ENCODE results near the gene FN3K.

DNA sequence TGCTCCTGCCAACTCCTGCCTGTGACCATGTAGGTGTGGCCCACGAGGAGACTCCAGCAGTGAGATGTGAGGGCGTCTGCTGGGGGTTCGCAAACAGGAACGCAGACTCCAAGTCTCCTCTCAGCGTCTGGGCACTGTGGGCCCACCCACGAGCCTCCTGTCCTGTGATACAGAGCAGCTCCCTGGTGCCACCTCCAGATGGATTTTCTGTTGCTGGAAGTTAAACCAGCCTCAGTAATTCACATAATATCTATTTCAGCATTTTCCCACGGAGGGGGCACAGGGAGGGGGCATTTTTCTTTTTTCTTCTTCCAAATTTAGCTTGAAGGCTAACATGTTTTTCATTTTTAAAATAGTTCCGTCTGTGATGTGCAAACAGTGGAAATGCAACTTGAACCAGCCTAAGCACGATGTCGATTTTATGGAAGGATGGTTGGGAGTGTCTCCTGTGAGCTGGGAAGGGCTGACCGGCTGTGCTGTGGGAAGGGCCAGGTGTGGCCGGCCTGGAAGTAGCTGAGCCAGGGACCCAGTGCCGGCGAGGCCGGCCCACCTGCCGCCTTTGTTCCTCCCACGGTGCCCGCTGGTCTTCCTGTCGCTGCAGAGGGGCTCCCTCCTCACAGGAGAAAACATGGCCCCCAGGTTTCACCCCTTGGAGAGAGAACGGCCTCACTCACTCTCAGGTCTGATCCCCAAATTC, 33.0 kb upstream of the FN3K start:
- TF ChIP-seq POLR2AphosphoS2 (conservative IDR thresholded peaks at IDR 0.05; ENCODE audit: low read length) = no peak
- TF ChIP-seq, protein P1, sequence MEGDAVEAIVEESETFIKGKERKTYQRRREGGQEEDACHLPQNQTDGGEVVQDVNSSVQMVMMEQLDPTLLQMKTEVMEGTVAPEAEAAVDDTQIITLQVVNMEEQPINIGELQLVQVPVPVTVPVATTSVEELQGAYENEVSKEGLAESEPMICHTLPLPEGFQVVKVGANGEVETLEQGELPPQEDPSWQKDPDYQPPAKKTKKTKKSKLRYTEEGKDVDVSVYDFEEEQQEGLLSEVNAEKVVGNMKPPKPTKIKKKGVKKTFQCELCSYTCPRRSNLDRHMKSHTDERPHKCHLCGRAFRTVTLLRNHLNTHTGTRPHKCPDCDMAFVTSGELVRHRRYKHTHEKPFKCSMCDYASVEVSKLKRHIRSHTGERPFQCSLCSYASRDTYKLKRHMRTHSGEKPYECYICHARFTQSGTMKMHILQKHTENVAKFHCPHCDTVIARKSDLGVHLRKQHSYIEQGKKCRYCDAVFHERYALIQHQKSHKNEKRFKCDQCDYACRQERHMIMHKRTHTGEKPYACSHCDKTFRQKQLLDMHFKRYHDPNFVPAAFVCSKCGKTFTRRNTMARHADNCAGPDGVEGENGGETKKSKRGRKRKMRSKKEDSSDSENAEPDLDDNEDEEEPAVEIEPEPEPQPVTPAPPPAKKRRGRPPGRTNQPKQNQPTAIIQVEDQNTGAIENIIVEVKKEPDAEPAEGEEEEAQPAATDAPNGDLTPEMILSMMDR (IDR thresholded peaks at IDR 0.05) = no peak
- no peak for TF ChIP-seq POLR2A (IDR thresholded peaks at IDR 0.05; ENCODE audit: low read length)
- TF ChIP-seq MYC (IDR thresholded peaks at IDR 0.05; ENCODE audit: borderline replicate concordance, low read length) = no peak
- no peak for TF ChIP-seq NFE2L2 (conservative IDR thresholded peaks at IDR 0.05; ENCODE audit: low read length)
- TF ChIP-seq FOSL2 (IDR thresholded peaks at IDR 0.05) = no peak
- no peak for TF ChIP-seq FOSL2 (CRISPR knock-in tag; IDR thresholded peaks at IDR 0.05)
- TF ChIP-seq TP53 (CRISPR knock-in tag; IDR thresholded peaks at IDR 0.05) = no peak
- no peak for TF ChIP-seq USF2 (IDR thresholded peaks at IDR 0.05)
- TF ChIP-seq NPAS2 (CRISPR knock-in tag; IDR thresholded peaks at IDR 0.05; ENCODE audit: borderline replicate concordance) = no peak
- no peak for TF ChIP-seq ELK1 (IDR thresholded peaks at IDR 0.05; ENCODE audit: low read depth, low read length)
- TF ChIP-seq ZFP36 (IDR thresholded peaks at IDR 0.05; ENCODE audit: borderline replicate concordance, partially characterized antibody) = no peak
- TF ChIP-seq, protein P2, sequence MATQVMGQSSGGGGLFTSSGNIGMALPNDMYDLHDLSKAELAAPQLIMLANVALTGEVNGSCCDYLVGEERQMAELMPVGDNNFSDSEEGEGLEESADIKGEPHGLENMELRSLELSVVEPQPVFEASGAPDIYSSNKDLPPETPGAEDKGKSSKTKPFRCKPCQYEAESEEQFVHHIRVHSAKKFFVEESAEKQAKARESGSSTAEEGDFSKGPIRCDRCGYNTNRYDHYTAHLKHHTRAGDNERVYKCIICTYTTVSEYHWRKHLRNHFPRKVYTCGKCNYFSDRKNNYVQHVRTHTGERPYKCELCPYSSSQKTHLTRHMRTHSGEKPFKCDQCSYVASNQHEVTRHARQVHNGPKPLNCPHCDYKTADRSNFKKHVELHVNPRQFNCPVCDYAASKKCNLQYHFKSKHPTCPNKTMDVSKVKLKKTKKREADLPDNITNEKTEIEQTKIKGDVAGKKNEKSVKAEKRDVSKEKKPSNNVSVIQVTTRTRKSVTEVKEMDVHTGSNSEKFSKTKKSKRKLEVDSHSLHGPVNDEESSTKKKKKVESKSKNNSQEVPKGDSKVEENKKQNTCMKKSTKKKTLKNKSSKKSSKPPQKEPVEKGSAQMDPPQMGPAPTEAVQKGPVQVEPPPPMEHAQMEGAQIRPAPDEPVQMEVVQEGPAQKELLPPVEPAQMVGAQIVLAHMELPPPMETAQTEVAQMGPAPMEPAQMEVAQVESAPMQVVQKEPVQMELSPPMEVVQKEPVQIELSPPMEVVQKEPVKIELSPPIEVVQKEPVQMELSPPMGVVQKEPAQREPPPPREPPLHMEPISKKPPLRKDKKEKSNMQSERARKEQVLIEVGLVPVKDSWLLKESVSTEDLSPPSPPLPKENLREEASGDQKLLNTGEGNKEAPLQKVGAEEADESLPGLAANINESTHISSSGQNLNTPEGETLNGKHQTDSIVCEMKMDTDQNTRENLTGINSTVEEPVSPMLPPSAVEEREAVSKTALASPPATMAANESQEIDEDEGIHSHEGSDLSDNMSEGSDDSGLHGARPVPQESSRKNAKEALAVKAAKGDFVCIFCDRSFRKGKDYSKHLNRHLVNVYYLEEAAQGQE (IDR thresholded peaks at IDR 0.05) = no peak
